ENCODE data around the gene METTL8. TPM values are rescaled to one million over a fixed set of nuclear protein-coding genes. Genes with fewer than 3 reads are reported as not detected.

Gene METTL8
- total and polyA plus RNA-seq, 8 donors, result 13.8 to 19.2 (median 15.2) TPM

DNA sequence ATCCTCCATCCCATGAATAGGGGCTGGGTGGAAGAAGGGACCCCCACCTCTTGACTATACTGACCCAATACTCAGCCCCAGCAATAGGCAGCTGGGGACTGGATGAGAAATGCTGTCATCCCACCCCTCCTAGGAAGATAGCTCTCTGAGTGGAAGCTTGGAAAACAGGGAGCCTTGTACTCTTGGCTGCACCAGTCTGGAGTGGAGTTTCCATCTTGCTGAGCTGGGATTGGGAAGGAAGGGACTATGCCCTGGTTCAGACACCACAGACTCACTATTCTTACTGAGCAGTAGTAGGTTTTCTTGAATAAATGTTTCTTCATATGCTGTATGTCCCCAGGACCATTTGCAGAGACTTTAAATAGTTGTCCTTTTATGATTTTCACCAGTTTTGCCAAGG, 7.7 kb upstream of the METTL8 start:
- no peaks in the 10 kb centered on the region for H3K27me3 ChIP-seq
- no peak for TF ChIP-seq CTCF (IDR thresholded peaks at IDR 0.05)
- intact Hi-C loops (cut with DNase I), result no loop called here
- no peak overlapping the region for H3K27ac ChIP-seq
- no peak for ATAC-seq
- H3K4me1 ChIP-seq, result no peaks in the 10 kb centered on the region
- no peak overlapping the region for H3K4me3 ChIP-seq
- peaks cover 0 to 58% of the 10 kb centered on the region in 2 donors for H3K36me3 ChIP-seq
- H3K9me3 ChIP-seq, result no peaks in the 10 kb centered on the region
- DNase-seq, result no peak

DNA sequence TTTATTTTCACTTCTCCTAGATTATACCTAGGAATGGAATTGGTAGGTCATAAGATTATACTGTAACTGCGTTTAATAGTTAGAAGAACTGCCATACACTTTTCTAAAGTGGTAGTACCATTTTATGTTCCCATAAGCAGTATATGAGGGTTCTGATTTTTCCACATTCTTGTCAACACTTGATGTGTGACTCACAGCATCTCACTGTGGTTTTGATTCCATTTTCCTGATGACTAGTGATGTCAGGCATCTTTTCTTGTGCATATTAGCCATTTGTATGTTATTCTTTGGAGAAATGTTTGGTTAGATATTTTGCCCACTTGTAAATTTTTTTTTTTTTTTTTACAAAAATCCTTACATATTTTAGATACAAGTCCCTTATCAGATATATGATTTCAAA, 2.5 kb upstream of the METTL8 start:
- TF ChIP-seq CTCF (IDR thresholded peaks at IDR 0.05), result no peak
- ATAC-seq (no peak), DNase-seq (no peak)
- intact Hi-C loops (cut with DNase I), result no loop called here
- no peak overlapping the region for H3K4me3 ChIP-seq
- peaks cover 0 to under 1% of the 10 kb centered on the region in 2 donors for H3K9me3 ChIP-seq
- H3K4me1 ChIP-seq, result peaks cover 5 to 24% of the 10 kb centered on the region in 2 donors
- H3K27ac ChIP-seq, result no peak overlapping the region
- H3K36me3 ChIP-seq, result peaks cover 0 to 25% of the 10 kb centered on the region in 2 donors
- no peaks in the 10 kb centered on the region for H3K27me3 ChIP-seq

- Histone ChIP-seq H3K27ac (peak within 1 kb of the TSS; percentile 96 to 98), H3K4me3 (peak within 1 kb of the TSS; percentile 58 to 75), H3K9me3 (peaks cover 0 to 10% of the 10 kb centered on the region in 2 donors), H3K27me3 (no peaks in the 10 kb centered on the region), H3K36me3 (peaks cover 0 to 8% of the 10 kb centered on the region in 2 donors), H3K4me1 (peaks cover 5 to 24% of the 10 kb centered on the region in 2 donors)
- intact Hi-C loops (cut with DNase I), result no loop called here
- ATAC-seq (peak; percentile 98), DNase-seq (peak; percentile 89 to 99 (median 97))
- peak in 1 of 2 donors; percentile 31 for TF ChIP-seq CTCF (IDR thresholded peaks at IDR 0.05)
Observed at GRCh38 chr2:171434013-171434989, 511 bp upstream of the METTL8 start, which contains the start of gene DCAF17. Gene DCAF17, plus strand, starts transcription at chr2:171434226. Its CDS starts 352 bp downstream, at chr2:171434578.

DNA sequence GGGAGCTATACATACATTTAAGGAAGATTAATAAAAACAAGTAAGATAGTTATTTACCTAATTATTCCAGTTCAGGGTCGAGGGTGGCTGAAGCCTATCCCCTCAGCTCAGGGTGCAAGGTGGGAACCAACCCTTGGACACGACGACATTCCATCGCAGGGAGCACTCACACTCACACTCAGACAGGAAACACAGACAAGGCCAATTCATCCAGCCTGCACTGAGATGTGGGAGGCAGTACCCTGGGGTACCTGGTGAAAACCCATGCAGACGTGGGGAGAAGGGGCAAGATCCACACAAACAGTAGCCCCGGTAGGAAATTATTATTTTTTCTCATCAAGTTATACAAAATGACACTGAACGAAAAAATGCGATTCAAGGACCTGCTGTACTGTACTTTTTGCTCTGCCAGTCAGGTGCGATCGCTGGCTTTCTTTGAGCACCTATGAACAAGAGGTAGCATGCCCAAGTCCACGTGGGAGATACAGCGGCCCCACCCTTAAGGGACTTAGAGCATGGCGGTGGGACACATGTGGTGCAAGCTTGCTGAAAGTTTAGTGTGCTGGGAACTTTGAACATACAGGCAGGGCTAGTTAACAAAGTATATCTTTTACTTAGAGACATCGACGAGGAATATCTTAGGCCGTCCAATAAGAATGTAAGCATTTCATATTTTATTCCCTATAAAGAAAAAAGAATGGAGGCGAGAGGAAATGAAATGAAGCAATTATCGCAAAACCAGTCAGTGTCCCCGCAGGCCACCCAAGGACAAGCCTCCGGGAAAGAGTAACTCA, 624 bp downstream of the METTL8 start:
- DNase-seq (peak in 3 of 4 donors; percentile 24 to 48 (median 35)), ATAC-seq (peak; percentile 32)
- H3K27me3 ChIP-seq, result no peaks in the 10 kb centered on the region
- intact Hi-C loops (cut with DNase I), result no loop called here
- peaks cover 0 to 10% of the 10 kb centered on the region in 2 donors for H3K9me3 ChIP-seq
- peak overlapping the region; percentile 58 to 75 for H3K4me3 ChIP-seq
- H3K27ac ChIP-seq, result peak overlapping the region; percentile 96 to 98
- H3K36me3 ChIP-seq, result peaks cover 0 to 8% of the 10 kb centered on the region in 2 donors
- H3K4me1 ChIP-seq, result peaks cover 5 to 24% of the 10 kb centered on the region in 2 donors
- no peak for TF ChIP-seq CTCF (IDR thresholded peaks at IDR 0.05)
